Stimulated activated CD8-positive, alpha-beta memory T cell treated with anti-CD3 and anti-CD28 coated beads, Interleukin-12 subunit alpha, Interleukin-12 subunit beta, amount 100 ng/mL, for 24 hours (primary cell): Measurements from ENCODE around the gene MRPL42.
"Not testable (repeated sequence)": the region's sequence is repeated elsewhere in the genome, so short reads cannot be mapped to it uniquely, and the experiment has no call there.

Source experiments
- DNase-seq: peaks from one replicate; pipeline ENCODE4 v3.0.0-alpha.2; 2020; ENCODE audit errors: extremely low read depth

The MRPL42 gene

GRCh38 chr12:93547778-93548177, 80.5 kb downstream of the MRPL42 start:
- DNase-seq = no peak

- DNase-seq = no peak
Observed at GRCh38 chr12:93549174-93549573, 81.9 kb downstream of the MRPL42 start.

DNA sequence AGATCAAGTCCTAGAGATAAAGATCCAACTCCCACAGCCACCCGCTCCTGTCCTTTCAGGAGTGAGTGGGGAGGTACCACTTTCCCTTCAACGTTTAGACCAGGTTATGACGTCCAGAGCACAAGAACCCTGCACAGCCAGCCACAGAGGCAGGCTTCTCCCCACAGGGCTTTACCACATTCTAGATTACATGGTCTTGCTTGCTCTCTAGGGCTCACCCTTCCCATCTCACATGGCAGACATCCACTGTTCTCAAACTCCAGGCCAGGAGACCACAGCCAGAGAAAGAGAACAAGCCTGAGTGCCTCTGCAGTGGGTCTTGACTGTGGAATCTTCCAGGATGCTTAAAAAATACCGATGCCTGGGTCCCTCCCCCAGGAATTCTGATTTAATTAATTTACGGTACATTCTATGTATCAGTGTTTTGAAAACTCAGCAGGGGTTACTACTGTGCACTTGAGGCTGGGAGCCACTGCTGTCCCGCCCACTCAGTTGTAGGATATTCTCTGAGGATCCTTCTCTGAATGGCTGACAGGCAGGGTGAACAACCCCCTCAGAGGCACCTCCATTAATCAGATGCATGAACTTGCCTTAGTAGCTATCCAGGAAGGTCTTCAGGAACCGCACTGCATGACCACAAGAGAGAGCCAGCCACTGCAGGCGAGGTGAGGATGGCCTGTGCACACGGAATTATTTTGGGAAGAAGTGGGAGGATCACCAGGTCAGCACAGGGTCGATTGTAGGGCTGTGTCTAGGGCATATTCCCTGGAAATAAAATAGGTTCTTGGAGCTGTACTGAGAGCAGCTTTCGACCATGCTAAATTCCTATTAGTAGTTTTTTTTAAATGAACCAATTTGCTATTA, 83.7 kb downstream of the MRPL42 start:
- no peak for DNase-seq

DNA sequence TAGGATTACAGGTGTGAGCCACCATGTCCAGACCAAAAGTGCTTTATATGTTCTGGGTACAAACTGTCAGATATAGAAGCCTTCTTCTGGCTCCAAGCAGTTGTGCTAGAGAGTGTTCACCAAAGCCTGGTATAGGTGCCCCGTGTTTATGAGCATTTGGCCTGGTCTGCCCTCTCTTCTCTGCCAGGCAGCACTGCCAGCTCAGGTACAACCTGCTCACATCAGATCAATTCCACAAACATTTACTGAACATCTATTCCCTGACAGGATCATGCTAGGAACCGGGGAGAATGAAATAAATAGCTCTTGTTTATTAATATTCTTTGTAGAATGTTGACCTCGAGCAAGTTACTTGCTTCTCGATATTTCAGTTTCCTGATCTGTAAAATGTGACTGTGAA, 85.1 kb downstream of the MRPL42 start:
- no peak for DNase-seq

GRCh38 chr12:93557879-93558278, 90.6 kb downstream of the MRPL42 start:
- DNase-seq = not testable (repeated sequence)

GRCh38 chr12:93558685-93559084, 91.4 kb downstream of the MRPL42 start:
- DNase-seq = not testable (repeated sequence)

DNA sequence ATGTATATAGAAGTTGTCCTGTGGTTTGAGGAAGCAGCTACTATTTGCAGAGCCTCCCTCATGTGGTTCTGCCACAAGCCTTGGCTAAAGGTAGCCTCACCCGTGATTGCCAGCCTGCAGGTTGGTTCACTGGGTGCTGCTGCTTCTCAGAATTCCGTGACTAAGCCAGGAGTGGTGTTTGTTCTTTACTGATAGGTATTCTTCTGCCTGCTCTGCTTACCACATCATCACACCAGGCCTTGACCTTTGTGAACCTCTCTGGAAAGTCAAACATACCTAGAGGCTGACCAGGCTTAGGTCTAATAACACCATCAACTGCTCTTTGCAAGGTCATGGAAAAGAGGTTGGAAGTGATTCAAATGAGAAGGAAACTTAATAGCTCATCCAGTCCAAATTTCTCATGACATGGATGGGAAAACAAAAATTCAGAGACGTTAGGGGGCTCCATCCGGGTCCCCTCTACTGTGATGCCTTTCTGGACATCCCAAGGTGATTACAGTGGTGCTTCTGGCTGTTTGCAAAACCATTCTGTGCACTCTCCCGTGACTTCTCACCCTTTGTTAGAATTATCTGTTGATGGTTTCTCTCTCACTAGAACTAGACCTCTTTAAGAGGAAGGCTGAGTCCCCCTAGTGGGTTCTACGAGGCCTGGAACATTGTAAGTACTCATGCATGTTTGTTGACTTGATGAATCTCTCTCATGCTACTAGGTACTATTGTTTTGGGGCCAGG, 96.7 kb downstream of the MRPL42 start:
- DNase-seq = no peak

- no peak for DNase-seq
Observed at GRCh38 chr12:93565760-93566159, 98.4 kb downstream of the MRPL42 start.
